SK-N-DZ (cell line): ENCODE measurements around the gene COX7C. TPM values are rescaled to one million over a fixed set of nuclear protein-coding genes. Genes with fewer than 3 reads are reported as not detected.
A peak's percentile ranks its signal among the peaks of the same experiment; 100 is the strongest.
"Not testable (repeated sequence)": the region's sequence is repeated elsewhere in the genome, so short reads cannot be mapped to it uniquely, and the experiment has no call there.

Source experiments
- DNase-seq: peaks from one replicate; pipeline ENCODE4 v3.0.0-alpha.2; 2015; ENCODE audit warnings: low spot score
- polyA plus RNA-seq, 2 experiments: library from polyadenylated mRNA; depleted of rRNA; stranded (reverse); fragments of >200 nt; gene quantifications; 2 replicates each; pipeline ENCODE4 v1.2.3, GENCODE V29; 2014

COX7C gene
- polyA plus RNA-seq (2014; cell fraction: cytosol; rRNA removed): 595 and 709 TPM in 2 replicates
- polyA plus RNA-seq (2014; cell fraction: nucleus; rRNA removed): 378 and 671 TPM in 2 replicates

- DNase-seq: peak; percentile 97
These were observed at the start of gene COX7C for GRCh38 chr5:86617756-86618576. Gene COX7C, plus strand, starts transcription at chr5:86617941. Its CDS starts 115 bp downstream, at chr5:86618056.

GRCh38 chr5:86569522-86570426, 48.0 kb upstream of the COX7C start:
- DNase-seq: not testable (repeated sequence)

GRCh38 chr5:86570427-86571083, 47.2 kb upstream of the COX7C start:
- no peak for DNase-seq

- not testable (repeated sequence) for DNase-seq
These were observed 46.6 kb upstream of the COX7C start for GRCh38 chr5:86571109-86571508.

GRCh38 chr5:86572825-86573517, 44.8 kb upstream of the COX7C start:
- DNase-seq: no peak

- no peak for DNase-seq
These were observed 38.2 kb upstream of the COX7C start for GRCh38 chr5:86579502-86579901.

GRCh38 chr5:86596476-86596875, 21.3 kb upstream of the COX7C start:
- no peak for DNase-seq

GRCh38 chr5:86605881-86606280, 11.9 kb upstream of the COX7C start:
- DNase-seq: no peak

GRCh38 chr5:86613455-86613854, 4.3 kb upstream of the COX7C start:
- no peak for DNase-seq

GRCh38 chr5:86617309-86617755, 409 bp upstream of the COX7C start:
- no peak for DNase-seq

GRCh38 chr5:86623785-86624483, 6.2 kb downstream of the COX7C start:
- DNase-seq: no peak

GRCh38 chr5:86625148-86625547, 7.4 kb downstream of the COX7C start:
- no peak for DNase-seq

- DNase-seq: no peak
These were observed 8.4 kb downstream of the COX7C start for GRCh38 chr5:86626149-86626548.

GRCh38 chr5:86631165-86631564, 13.4 kb downstream of the COX7C start:
- no peak for DNase-seq

GRCh38 chr5:86640998-86641397, 23.3 kb downstream of the COX7C start:
- no peak for DNase-seq

- no peak for DNase-seq
These were observed 27.1 kb downstream of the COX7C start for GRCh38 chr5:86644843-86645242.

GRCh38 chr5:86645885-86646284, 28.1 kb downstream of the COX7C start:
- DNase-seq: no peak

GRCh38 chr5:86646671-86647070, 28.9 kb downstream of the COX7C start:
- DNase-seq: no peak

GRCh38 chr5:86649832-86650505, 32.2 kb downstream of the COX7C start:
- no peak for DNase-seq

GRCh38 chr5:86660771-86661170, 43.0 kb downstream of the COX7C start:
- not testable (repeated sequence) for DNase-seq
